Smooth muscle cell (in vitro differentiated cells): ENCODE results near the gene KANK3. TPM values are rescaled to one million over a fixed set of nuclear protein-coding genes. Genes with fewer than 3 reads are reported as not detected.

Source experiments
- DNase-seq: peaks from one replicate; lab custom pipeline; 2025; ENCODE audit not compliant: unreplicated experiment; lab: John Stamatoyannopoulos, UW
- H2AFZ ChIP-seq: fragments of 200-600 bp; sonication (generic); 2 replicates; pipeline ENCODE4 v1.6.0; 2016; ENCODE audit warnings: antibody characterized with exemption, low read depth, mild to moderate bottlenecking
- H3F3A ChIP-seq: fragments of 200-600 bp; sonication (generic); 2 replicates; pipeline ENCODE4 v1.6.0; 2017; ENCODE audit warnings: antibody characterized with exemption, low read depth
- H3K27ac ChIP-seq: fragments of 200-600 bp; sonication (generic); 2 replicates; pipeline ENCODE4 v1.5.1; 2016; ENCODE audit warnings: low read depth, mild to moderate bottlenecking
- H3K27me3 ChIP-seq: fragments of 200-600 bp; sonication (generic); 2 replicates; pipeline ENCODE4 v1.6.1; 2016; ENCODE audit warnings: low read depth, mild to moderate bottlenecking
- H3K36me3 ChIP-seq: fragments of 200-600 bp; sonication (generic); 2 replicates; pipeline ENCODE4 v1.5.1; 2016; ENCODE audit warnings: low read depth
- H3K4me1 ChIP-seq: fragments of 200-600 bp; sonication (generic); 2 replicates; pipeline ENCODE4 v1.5.1; 2016; ENCODE audit warnings: low read depth
- H3K4me2 ChIP-seq: fragments of 200-600 bp; sonication (generic); 2 replicates; pipeline ENCODE4 v1.6.0; 2016; ENCODE audit warnings: mild to moderate bottlenecking
- H3K4me3 ChIP-seq: fragments of 200-600 bp; sonication (generic); 2 replicates; pipeline ENCODE4 v1.5.1; 2016; ENCODE audit warnings: mild to moderate bottlenecking
- H3K79me2 ChIP-seq: fragments of 200-600 bp; sonication (generic); 2 replicates; pipeline ENCODE4 v1.6.0; 2016; ENCODE audit warnings: low read depth, mild to moderate bottlenecking
- H3K9ac ChIP-seq: fragments of 200-600 bp; sonication (generic); 2 replicates; pipeline ENCODE4 v1.6.0; 2016; ENCODE audit warnings: low read depth
- H3K9me3 ChIP-seq: fragments of 200-600 bp; sonication (generic); replicated peaks from 2 replicates; pipeline ENCODE4 v1.5.1; 2016; ENCODE audit warnings: low read depth
- H4K20me1 ChIP-seq: fragments of 200-600 bp; sonication (generic); 2 replicates; pipeline ENCODE4 v1.6.0; 2016; ENCODE audit warnings: low read depth
- WGBS: methylation state at CpG from one replicate; pipeline ENCODE4 v1.1.7; 2016; ENCODE audit warnings: low lambda C conversion rate; 5-methylcytosine and 5-hydroxymethylcytosine counted together
- polyA plus RNA-seq: library from polyadenylated mRNA; unstranded; fragments of >200 nt; fragmentation: Nextera tagmentation; extraction: Ambion mirVana; gene quantifications from 2 replicates; pipeline ENCODE4 v1.2.1, GENCODE V29; 2016
- total RNA-seq: library from RNA; depleted of rRNA; stranded (reverse); fragments of >200 nt; gene quantifications from 2 replicates; pipeline ENCODE4 v1.2.3, GENCODE V29; 2014
- TF ChIP-seq, protein P1 (sequence below): fragments of 200-600 bp; sonication (generic); IDR thresholded peaks from 2 replicates; pipeline ENCODE4 v1.5.1; 2017; ENCODE audit warnings: borderline replicate concordance, mild to moderate bottlenecking, antibody characterized with exemption; ENCODE audit not compliant: insufficient read depth, poor library complexity, severe bottlenecking

Gene KANK3
- total and polyA plus RNA-seq, 2 experiments from 2014 or later, result 0.40 to 1.3 TPM

GRCh38 chr19:8338835-8339234 is 4.2 kb downstream of the KANK3 start:
- H3K4me1 ChIP-seq, result peaks cover 4% of the 10 kb centered on the region
- H3K27me3 ChIP-seq, result peaks cover 27% of the 10 kb centered on the region
- H3K79me2 ChIP-seq, result no peaks in the 10 kb centered on the region
- H3F3A ChIP-seq, result no peaks in the 10 kb centered on the region
- H3K4me3 ChIP-seq, result no peak overlapping the region
- WGBS, result 70% methylated on average over 6 of the region's 6 CpGs
- no peak overlapping the region for H3K4me2 ChIP-seq
- no peaks in the 10 kb centered on the region for H3K9me3 ChIP-seq
- no peak overlapping the region for H2AFZ ChIP-seq
- TF ChIP-seq, protein P1, sequence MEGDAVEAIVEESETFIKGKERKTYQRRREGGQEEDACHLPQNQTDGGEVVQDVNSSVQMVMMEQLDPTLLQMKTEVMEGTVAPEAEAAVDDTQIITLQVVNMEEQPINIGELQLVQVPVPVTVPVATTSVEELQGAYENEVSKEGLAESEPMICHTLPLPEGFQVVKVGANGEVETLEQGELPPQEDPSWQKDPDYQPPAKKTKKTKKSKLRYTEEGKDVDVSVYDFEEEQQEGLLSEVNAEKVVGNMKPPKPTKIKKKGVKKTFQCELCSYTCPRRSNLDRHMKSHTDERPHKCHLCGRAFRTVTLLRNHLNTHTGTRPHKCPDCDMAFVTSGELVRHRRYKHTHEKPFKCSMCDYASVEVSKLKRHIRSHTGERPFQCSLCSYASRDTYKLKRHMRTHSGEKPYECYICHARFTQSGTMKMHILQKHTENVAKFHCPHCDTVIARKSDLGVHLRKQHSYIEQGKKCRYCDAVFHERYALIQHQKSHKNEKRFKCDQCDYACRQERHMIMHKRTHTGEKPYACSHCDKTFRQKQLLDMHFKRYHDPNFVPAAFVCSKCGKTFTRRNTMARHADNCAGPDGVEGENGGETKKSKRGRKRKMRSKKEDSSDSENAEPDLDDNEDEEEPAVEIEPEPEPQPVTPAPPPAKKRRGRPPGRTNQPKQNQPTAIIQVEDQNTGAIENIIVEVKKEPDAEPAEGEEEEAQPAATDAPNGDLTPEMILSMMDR, result no peak
- DNase-seq, result no peak
- no peaks in the 10 kb centered on the region for H3K36me3 ChIP-seq
- no peak overlapping the region for H3K9ac ChIP-seq
- H3K27ac ChIP-seq, result no peak overlapping the region
- H4K20me1 ChIP-seq, result no peaks in the 10 kb centered on the region

GRCh38 chr19:8337728-8338127 is 5.3 kb downstream of the KANK3 start:
- DNase-seq, result no peak
- Histone ChIP-seq H3K36me3 (no peaks in the 10 kb centered on the region), H3K79me2 (no peaks in the 10 kb centered on the region), H3K9me3 (no peaks in the 10 kb centered on the region), H3F3A (no peaks in the 10 kb centered on the region), H3K4me2 (no peak overlapping the region), H3K27ac (no peak overlapping the region), H2AFZ (no peak overlapping the region), H3K4me3 (no peak overlapping the region), H3K9ac (no peak overlapping the region), H4K20me1 (no peaks in the 10 kb centered on the region), H3K4me1 (peaks cover 2% of the 10 kb centered on the region), H3K27me3 (peaks cover 37% of the 10 kb centered on the region)
- TF ChIP-seq, protein P1, result no peak
- WGBS, result 89% methylated on average over 7 of the region's 7 CpGs

DNA sequence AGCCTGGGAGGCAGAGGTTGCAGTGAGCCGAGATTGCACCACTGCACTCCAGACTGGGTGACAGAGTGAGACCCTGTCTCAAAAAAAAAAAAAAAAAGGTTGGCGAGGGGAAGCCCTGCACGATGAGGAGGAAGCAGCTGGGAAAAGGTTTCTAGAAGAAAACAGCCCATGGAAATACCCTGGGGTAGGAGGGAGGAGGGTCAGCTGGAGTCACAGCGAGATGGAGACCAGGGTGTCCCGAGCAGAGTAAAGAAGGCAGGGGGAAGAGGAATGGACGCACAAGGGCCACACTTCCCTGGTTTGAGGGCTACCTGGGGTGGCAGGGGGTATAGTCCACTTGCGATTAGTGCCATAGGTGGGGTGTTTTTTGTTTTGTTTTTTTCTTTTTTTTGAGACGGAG is 6.4 kb downstream of the KANK3 start:
- no peak overlapping the region for H3K4me2 ChIP-seq
- H3K79me2 ChIP-seq, result no peaks in the 10 kb centered on the region
- no peaks in the 10 kb centered on the region for H3K4me1 ChIP-seq
- H3F3A ChIP-seq, result no peaks in the 10 kb centered on the region
- no peak for DNase-seq
- H3K4me3 ChIP-seq, result no peak overlapping the region
- no peaks in the 10 kb centered on the region for H4K20me1 ChIP-seq
- H3K36me3 ChIP-seq, result no peaks in the 10 kb centered on the region
- no peak overlapping the region for H2AFZ ChIP-seq
- H3K27ac ChIP-seq, result no peak overlapping the region
- peaks cover 42% of the 10 kb centered on the region for H3K27me3 ChIP-seq
- WGBS, result 85% methylated on average over 8 of the region's 8 CpGs
- TF ChIP-seq, protein P1, result no peak
- H3K9ac ChIP-seq, result no peak overlapping the region
- H3K9me3 ChIP-seq, result no peaks in the 10 kb centered on the region

DNA sequence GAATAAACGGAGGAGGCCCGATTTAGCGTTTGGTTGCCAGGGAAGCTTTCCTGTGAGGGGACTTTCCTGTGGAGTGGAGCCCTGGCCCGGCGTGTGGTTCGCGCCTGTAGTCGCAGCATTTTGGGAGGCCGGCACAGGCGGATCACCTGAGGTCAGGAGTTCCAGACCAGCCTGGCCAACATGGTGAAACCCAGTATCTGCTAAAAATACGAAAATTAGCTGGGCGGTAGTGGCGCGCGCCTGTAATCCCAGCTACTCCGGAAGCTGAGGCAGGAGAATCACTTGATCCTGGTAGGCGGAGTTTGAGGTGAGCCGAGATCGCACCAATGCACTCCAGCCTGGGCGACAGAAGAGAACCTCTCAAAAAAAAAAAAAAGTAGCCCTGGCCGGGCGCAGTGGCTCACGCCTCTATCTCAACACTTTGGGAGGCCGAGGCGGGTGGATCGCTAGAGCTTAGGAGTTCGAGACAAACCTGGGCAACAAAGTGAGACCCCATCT is 6.9 kb downstream of the KANK3 start:
- Histone ChIP-seq H3K36me3 (no peaks in the 10 kb centered on the region), H3K79me2 (no peaks in the 10 kb centered on the region), H2AFZ (no peak overlapping the region), H3K4me1 (no peaks in the 10 kb centered on the region), H3K4me2 (no peak overlapping the region), H3F3A (no peaks in the 10 kb centered on the region), H4K20me1 (no peaks in the 10 kb centered on the region), H3K27ac (no peak overlapping the region), H3K9me3 (no peaks in the 10 kb centered on the region), H3K27me3 (peaks cover 42% of the 10 kb centered on the region), H3K4me3 (no peak overlapping the region), H3K9ac (no peak overlapping the region)
- 60% methylated on average over 26 of the region's 27 CpGs for WGBS
- no peak for DNase-seq
- TF ChIP-seq, protein P1, result no peak
